HL-60/S4 treated with retinoic acid at 250 ng/mL for 4 days and 3 days (cell line): ENCODE results near the gene OR6S1.

ENCODE experiments used
- in situ Hi-C: fragments of 300-500 bp; cut with MboI; formaldehyde crosslinking; loops from 2 replicates; pipeline ENCODE4 v1.7.0; 2022; ENCODE audit warnings: low sequenced_read_pairs

The OR6S1 gene, protein sequence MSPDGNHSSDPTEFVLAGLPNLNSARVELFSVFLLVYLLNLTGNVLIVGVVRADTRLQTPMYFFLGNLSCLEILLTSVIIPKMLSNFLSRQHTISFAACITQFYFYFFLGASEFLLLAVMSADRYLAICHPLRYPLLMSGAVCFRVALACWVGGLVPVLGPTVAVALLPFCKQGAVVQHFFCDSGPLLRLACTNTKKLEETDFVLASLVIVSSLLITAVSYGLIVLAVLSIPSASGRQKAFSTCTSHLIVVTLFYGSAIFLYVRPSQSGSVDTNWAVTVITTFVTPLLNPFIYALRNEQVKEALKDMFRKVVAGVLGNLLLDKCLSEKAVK

DNA sequence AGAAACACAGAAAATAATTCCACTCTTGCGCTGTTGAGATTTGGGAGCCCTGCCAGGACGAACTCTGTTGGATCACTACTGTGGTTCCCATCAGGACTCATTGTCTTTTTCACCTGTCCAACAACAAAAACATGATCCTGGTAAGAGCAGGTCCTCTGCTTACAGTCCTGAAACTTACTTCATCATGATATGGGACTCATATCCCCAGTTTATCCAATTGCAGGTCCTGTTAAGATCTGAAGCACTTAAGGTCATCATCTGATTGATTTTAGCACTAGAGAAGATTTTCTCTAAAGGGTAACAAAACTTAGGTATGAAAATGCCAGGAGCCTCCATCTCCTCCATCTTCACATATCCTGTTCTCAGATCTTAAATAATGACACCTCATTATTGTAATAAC is at the start of gene OR6S1:
Gene OR6S1, minus strand, starts transcription at position 101 of the 400 bp plus-strand sequence. Its CDS starts 0 bp downstream, at position 101.
- in situ Hi-C loops = no loop called here

DNA sequence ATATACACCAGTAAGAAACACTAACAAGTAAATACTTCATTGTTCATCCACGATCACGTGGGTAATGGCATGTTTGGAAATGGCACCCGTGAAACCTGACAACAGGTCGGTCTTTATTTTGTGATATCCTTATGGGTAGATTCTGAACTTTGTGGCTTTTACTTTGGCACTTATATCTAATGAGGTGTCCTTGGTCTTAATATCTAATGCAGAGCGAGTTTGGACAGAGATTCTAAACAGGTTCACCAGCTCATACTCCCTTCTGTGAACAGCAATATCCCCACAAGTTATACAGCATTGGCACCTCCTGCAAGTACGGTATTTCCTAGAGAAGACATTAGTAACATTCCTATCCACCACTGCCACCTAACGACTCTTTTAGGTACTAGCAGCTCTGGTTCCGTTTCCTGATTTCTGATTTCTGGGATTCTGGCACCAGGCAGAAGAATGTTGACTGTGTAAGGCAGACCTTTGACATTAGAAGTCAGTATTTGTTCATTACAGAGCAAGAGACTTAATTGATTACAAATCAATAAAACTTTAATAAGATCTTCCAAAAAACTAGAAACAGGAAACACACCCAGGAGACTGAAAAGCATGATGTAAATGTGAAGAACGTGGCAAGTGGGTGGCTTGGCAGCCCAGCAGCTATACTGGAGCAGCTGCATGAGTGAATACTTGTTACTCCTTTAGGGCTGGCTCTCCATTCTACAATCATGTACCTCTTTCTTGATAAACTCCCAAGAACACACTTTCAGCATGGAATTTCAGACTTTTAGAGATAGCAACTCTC is 49.6 kb upstream of the OR6S1 start:
- in situ Hi-C loops = no loop called here

DNA sequence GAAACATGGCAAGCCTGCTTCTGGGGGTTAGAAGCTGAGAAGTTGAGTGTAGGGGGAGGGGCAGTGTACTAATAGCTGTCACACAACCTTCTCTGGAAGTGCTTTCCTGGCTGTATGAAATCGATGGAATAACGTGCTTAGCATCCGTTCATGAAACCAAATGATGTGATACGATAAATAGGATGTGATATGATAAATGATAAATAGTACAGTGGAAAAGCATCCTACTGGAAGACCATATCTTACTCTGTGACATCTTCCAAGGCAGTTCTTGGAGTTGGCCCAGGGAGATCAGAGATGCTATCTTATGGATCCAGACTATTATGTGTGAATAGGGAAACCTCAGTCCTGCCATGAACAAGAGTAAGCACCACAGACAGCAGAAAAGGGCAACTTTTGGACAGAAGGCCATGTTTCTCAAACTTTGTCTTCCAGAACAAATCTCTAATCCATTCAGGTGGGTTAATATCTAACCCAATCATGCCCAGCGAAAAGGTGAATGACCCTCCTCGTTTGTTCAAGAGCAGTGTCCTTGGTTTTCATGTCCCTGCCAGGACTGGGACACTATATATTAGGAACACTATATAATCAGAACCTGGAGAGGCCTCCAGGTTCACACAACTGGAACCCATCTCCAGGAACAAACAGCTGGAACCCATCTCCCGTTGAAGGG is 46.8 kb upstream of the OR6S1 start, which contains the start of gene ANG:
Gene ANG, plus strand, starts transcription at position 598 of the 673 bp plus-strand sequence. CDS start 4,801 bp downstream, outside the sequence.
- in situ Hi-C loops = no loop called here

- in situ Hi-C loops = no loop called here
Observed at GRCh38 chr14:20687362-20688166, 46.1 kb upstream of the OR6S1 start.

GRCh38 chr14:20686386-20687143 is 45.1 kb upstream of the OR6S1 start:
- in situ Hi-C loops = no loop called here

DNA sequence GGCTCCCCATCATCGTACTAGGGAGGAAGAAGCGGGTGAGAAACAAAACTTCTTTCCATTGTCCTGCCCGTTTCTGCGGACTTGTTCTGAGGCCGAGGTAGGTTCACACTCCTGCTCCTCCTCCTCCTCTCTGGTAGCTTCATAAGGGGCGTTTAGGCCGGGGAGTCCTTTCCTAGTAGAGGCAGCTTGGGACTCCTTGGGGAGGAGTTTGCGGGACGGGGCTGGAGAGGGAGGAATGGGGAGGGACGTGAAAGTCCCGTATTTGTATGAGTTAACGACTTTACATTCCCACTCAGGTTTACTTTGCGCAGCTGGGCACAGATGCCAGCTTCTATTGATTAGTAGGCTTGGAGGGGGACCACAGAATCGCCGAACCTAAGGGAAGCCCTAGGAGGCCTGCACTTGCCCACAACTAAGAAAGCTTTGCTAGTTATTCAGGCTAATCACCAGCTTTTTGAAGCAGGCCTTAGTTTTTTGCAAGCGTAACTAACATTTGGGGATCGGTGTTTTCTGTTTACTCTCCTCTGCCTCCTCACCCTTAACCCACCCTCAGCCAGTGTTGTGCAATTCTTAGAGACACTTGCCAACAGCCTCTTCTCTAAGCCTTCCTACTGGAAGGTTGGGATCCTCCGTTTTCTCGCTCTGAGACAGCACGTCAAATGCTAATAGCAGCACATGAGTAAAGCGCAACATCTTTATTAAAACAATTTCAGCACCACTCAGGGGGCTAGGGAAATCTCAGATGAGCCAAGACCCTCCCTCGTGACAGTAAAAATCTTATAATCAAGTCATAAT is 43.4 kb upstream of the OR6S1 start:
- in situ Hi-C loops = no loop called here

DNA sequence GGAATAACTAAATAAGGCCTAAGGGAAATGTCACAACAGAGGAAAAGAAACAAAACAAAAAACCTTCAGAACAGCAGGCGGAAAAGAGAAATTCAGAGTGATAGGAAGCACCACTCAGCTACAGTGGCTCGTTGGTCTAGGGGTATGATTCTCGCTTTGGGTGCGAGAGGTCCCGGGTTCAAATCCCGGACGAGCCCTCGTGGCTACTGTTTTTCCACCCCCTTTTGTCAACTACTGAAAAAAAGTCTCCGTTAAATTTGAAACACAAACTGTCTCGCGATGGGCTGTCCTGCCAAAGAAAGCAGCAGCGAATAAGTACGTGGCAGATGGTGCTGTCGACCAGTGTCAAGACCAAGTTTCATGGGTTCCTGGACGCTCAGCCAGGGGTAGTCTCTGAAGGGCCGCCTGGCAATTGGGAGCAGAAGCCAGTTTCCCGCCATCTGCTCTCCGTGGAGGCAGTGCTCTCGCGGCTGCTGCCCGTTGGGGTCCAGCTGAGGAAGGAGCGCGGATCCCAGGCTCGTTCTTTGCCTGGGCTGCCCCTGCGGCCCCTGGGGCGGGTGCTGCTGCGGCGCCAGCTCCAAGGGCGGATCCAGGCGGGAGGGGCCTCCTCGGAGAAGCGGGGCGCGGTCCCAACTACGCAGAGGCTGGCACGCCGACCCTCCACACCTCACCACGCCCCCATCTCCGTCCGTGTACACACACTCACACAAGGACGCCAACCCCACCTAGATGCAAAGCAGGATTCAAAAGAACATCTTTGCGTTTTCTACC is 42.6 kb upstream of the OR6S1 start, which contains the start of gene RNASE4:
Gene RNASE4, plus strand, starts transcription at position 670 of the 771 bp plus-strand sequence. CDS start 14,812 bp downstream, outside the sequence.
- in situ Hi-C loops = no loop called here

- in situ Hi-C loops = no loop called here
Observed at GRCh38 chr14:20683125-20683890, 41.8 kb upstream of the OR6S1 start.

DNA sequence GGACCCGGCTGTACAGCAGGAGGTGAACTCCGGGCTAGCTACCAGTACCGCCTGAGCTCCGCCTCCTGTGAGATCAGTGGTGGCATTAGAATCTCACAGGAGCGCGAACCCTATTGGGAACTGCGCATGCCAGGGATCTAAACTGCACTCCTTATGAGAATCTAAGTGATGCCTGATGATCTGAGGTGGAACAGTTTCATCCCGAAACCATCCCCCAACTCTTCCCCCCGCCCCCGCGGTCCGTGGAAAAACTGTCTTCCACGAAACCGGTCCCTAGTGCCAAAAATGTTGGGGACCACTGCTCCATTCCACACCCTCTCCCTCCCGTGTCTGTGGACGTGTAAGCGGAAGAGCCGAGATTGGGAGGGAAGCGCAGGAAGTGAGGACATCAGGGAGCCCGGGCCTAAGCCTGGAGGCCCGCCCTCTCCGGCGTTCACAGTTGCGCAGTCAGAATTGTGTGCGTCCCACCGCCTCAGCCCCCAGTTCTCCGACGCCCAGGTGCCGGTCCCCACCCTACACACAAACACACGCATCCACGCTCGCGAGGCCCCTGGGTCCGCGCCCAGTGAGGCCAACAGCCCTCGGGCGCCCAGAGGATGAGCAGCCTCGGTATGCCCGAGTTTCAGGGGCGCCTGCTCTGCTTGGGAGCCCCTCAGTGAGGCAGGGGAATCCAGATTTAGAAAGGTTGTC is 41.1 kb upstream of the OR6S1 start:
- in situ Hi-C loops = no loop called here

- in situ Hi-C loops = no loop called here
Observed at GRCh38 chr14:20682127-20682434, 40.6 kb upstream of the OR6S1 start.

GRCh38 chr14:20681348-20682126 is 40.0 kb upstream of the OR6S1 start:
- in situ Hi-C loops = no loop called here

GRCh38 chr14:20680843-20681347 is 39.4 kb upstream of the OR6S1 start:
- in situ Hi-C loops = no loop called here

DNA sequence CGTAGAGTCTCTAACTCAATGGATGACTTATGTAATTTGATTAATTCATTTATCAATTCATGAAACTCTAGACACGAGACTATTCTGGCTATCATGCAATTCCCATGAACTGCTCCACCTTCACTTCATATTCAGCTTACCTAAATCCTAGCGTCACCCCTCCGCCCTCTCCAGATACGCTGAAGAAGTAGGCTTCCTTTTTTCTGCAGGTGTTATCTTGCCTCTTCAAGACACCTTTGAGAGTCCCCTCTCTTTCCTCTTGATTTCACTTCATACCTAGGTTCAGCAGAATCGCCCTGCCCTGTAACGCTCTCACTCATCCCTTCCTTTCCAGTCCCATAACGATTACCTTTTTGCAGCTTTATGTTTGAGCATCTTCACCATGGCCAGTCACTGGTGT is 38.9 kb upstream of the OR6S1 start:
- in situ Hi-C loops = no loop called here

DNA sequence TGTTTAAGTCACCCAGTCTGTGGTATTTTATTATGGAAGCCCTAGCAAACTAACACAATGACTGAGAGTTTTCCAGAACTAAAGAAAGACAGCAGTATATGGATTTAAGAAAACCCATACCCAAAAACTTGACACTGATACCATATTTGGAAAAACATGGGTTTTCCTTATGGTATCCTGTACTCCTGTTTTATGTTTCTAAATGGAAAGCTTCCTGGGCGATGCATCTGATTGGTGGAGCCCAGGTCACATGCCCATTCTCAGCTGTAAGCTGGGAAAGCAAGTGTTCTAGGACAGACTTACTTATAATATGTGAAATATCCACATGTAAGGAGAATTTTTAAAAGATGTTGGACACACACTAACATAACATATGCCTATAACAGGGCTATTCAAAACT is 38.4 kb upstream of the OR6S1 start:
- in situ Hi-C loops = no loop called here

- in situ Hi-C loops = no loop called here
Observed at GRCh38 chr14:20676072-20676471, 34.6 kb upstream of the OR6S1 start.

DNA sequence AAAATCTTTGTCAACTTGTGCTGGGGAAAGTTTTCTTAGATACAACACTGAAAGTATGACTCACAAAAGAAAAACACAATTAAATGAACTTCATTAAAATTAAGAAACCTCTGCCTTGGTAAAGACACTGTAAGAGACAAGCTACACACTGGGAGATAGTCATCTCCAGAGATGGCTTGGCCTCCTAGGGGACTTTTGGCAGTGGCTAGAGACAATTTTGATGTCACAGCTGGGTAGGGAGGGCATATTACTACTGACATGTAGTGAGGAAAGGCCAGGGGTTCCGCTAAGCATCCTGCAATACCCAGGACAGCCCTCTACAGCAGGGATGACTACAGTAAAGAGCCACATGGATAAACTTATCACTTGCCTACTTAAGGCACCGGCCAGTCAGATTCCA is 34.2 kb upstream of the OR6S1 start:
- in situ Hi-C loops = no loop called here
